Caco-2 (cell line): ENCODE measurements around the gene TMPRSS3. TPM values are rescaled to one million over a fixed set of nuclear protein-coding genes. Genes with fewer than 3 reads are reported as not detected.

ENCODE experiments used
- BruUV-seq: library from RNA; stranded (reverse); fragments of 400-500 nt; replicated peaks from 2 replicates; lab custom pipeline; 2021; lab: Mats Ljungman, UMichigan
- CTCF ChIA-PET: fragments of 300-600 bp; sonication (Branson Sonifier 250); formaldehyde crosslinking; loops from one replicate; lab custom pipeline; 2022; ENCODE audit warnings: antibody characterized with exemption; lab: Charles Lee
- POLR2A ChIA-PET: fragments of 300-600 bp; sonication (Branson Sonifier 250); formaldehyde crosslinking; loops from one replicate; lab custom pipeline; 2022; ENCODE audit warnings: antibody characterized with exemption; lab: Charles Lee
- DNase-seq, 2 experiments: peaks; one replicate each; pipeline versions ENCODE4 v3.0.0 to v3.0.0-alpha.2; 2020 to 2022
- H3K27me3 ChIP-seq: replicated peaks from 2 replicates; pipeline ENCODE4 v1.6.0; 2011; ENCODE audit warnings: low read length; ENCODE audit not compliant: control insufficient read depth, insufficient read depth
- H3K36me3 ChIP-seq: 2 replicates; pipeline ENCODE4 v1.5.1; 2011; ENCODE audit warnings: low read length; ENCODE audit not compliant: control insufficient read depth, insufficient read depth
- H3K4me1 ChIP-seq: fragments of 250-450 bp; sonication (Bioruptor Pico); 2 replicates; pipeline ENCODE4 v1.5.1; 2020; ENCODE audit warnings: mild to moderate bottlenecking
- H3K4me3 ChIP-seq: 2 replicates; pipeline ENCODE4 v1.5.1; 2011; ENCODE audit warnings: low read depth, mild to moderate bottlenecking, control low read depth, low read length
- H3K9me3 ChIP-seq: fragments of 250-450 bp; sonication (Bioruptor Pico); 2 replicates; pipeline ENCODE4 v1.5.1; 2020; ENCODE audit warnings: mild to moderate bottlenecking, moderate library complexity
- H3K27ac Mint-ChIP-seq: one replicate; pipeline ENCODE4 v1.8.0; 2022; ENCODE audit warnings: mixed read lengths; ENCODE audit not compliant: unreplicated experiment
- H3K27me3 Mint-ChIP-seq: one replicate; pipeline ENCODE4 v1.8.0; 2022; ENCODE audit warnings: mixed read lengths; ENCODE audit not compliant: insufficient read depth, unreplicated experiment
- H3K36me3 Mint-ChIP-seq: one replicate; pipeline ENCODE4 v1.8.0; 2022; ENCODE audit warnings: mild to moderate bottlenecking, mixed read lengths; ENCODE audit not compliant: insufficient read depth, unreplicated experiment
- H3K4me1 Mint-ChIP-seq: one replicate; pipeline ENCODE4 v1.8.0; 2022; ENCODE audit warnings: low read depth, mixed read lengths; ENCODE audit not compliant: unreplicated experiment
- H3K4me3 Mint-ChIP-seq: one replicate; pipeline ENCODE4 v1.8.0; 2022; ENCODE audit warnings: mild to moderate bottlenecking, moderate library complexity, mixed read lengths; ENCODE audit not compliant: unreplicated experiment
- H3K9me3 Mint-ChIP-seq: one replicate; pipeline ENCODE4 v1.8.0; 2022; ENCODE audit warnings: mixed read lengths; ENCODE audit not compliant: unreplicated experiment
- CTCF ChIP-seq, 2 experiments: fragments of 200-600 bp in 1 of 2; IDR thresholded peaks; 1 replicate in 1 of 2; 2 replicates in 1 of 2; pipeline versions ENCODE4 v1.5.1 to v1.8.0; 2011 to 2022; ENCODE audit warnings: antibody characterized with exemption in 1 of 2, control low read depth in 1 of 2, inconsistent platforms in 1 of 2, low read depth in 1 of 2, low read length in 1 of 2, mild to moderate bottlenecking in 1 of 2, moderate library complexity in 1 of 2; ENCODE audit not compliant: insufficient read depth in 1 of 2, severe bottlenecking in 1 of 2, unreplicated experiment in 1 of 2
- intact Hi-C: fragments of 100-400 bp; cut with micrococcal nuclease; formaldehyde crosslinking; loops from one replicate; pipeline ENCODE4 v1.10.0; 2022; ENCODE audit not compliant: unreplicated experiment
- total RNA-seq: library from RNA; stranded (reverse); gene quantifications from 2 replicates; pipeline ENCODE4 v1.2.3, GENCODE V29; 2022

The TMPRSS3 gene
- total RNA-seq, 1 experiment from 2014 or later: not detected

GRCh38 chr21:42357307-42357706, 38.5 kb downstream of the TMPRSS3 start:
- H3K9me3 ChIP-seq: no peaks in the 10 kb centered on the region
- Mint-ChIP-seq H3K4me3 (no peak overlapping the region), H3K27ac (no peak overlapping the region), H3K4me1 (no peaks in the 10 kb centered on the region), H3K9me3 (peaks cover 11% of the 10 kb centered on the region), H3K27me3 (no peaks in the 10 kb centered on the region), H3K36me3 (no peaks in the 10 kb centered on the region)
- no peak for DNase-seq
- intact Hi-C loops: no loop called here
- H3K4me3 ChIP-seq: no peak overlapping the region
- no peaks in the 10 kb centered on the region for H3K27me3 ChIP-seq
- ChIA-PET CTCF (no interaction called here), POLR2A (no interaction called here)
- no peaks in the 10 kb centered on the region for H3K4me1 ChIP-seq
- no TSS peak for BruUV-seq
- TF ChIP-seq CTCF (IDR thresholded peaks at IDR 0.05; ENCODE audit: insufficient read depth in 1 of 2, low read depth in 1 of 2, low read length in 1 of 2, severe bottlenecking in 1 of 2, unreplicated experiment in 1 of 2): no peak
- H3K36me3 ChIP-seq: no peaks in the 10 kb centered on the region

- BruUV-seq: no TSS peak
These were observed 39.2 kb downstream of the TMPRSS3 start for GRCh38 chr21:42356650-42357049.

GRCh38 chr21:42356046-42356445, 39.8 kb downstream of the TMPRSS3 start:
- TF ChIP-seq CTCF (IDR thresholded peaks at IDR 0.05; ENCODE audit: insufficient read depth in 1 of 2, low read depth in 1 of 2, low read length in 1 of 2, severe bottlenecking in 1 of 2, unreplicated experiment in 1 of 2): no peak

More at GRCh38 chr21:42356650-42357049, 39.2 kb downstream of the TMPRSS3 start:
- no peaks in the 10 kb centered on the region for H3K4me1 ChIP-seq
- Mint-ChIP-seq H3K36me3 (no peaks in the 10 kb centered on the region), H3K9me3 (peaks cover 11% of the 10 kb centered on the region), H3K27ac (no peak overlapping the region), H3K4me3 (no peak overlapping the region), H3K4me1 (no peaks in the 10 kb centered on the region), H3K27me3 (no peaks in the 10 kb centered on the region)
- CTCF ChIA-PET: no interaction called here
- TF ChIP-seq CTCF (IDR thresholded peaks at IDR 0.05; ENCODE audit: insufficient read depth in 1 of 2, low read depth in 1 of 2, low read length in 1 of 2, severe bottlenecking in 1 of 2, unreplicated experiment in 1 of 2): no peak
- no peaks in the 10 kb centered on the region for H3K27me3 ChIP-seq
- POLR2A ChIA-PET: no interaction called here
- H3K36me3 ChIP-seq: no peaks in the 10 kb centered on the region
- intact Hi-C loops: no loop called here
- no peak for DNase-seq
- no peaks in the 10 kb centered on the region for H3K9me3 ChIP-seq
- no peak overlapping the region for H3K4me3 ChIP-seq

More at GRCh38 chr21:42356046-42356445, 39.8 kb downstream of the TMPRSS3 start:
- Mint-ChIP-seq H3K4me3 (no peak overlapping the region), H3K9me3 (peaks cover 11% of the 10 kb centered on the region), H3K27ac (no peak overlapping the region), H3K4me1 (peaks cover 5% of the 10 kb centered on the region), H3K27me3 (no peaks in the 10 kb centered on the region), H3K36me3 (no peaks in the 10 kb centered on the region)
- ChIA-PET POLR2A (no interaction called here), CTCF (no interaction called here)
- BruUV-seq: no TSS peak
- Histone ChIP-seq H3K27me3 (no peaks in the 10 kb centered on the region), H3K9me3 (no peaks in the 10 kb centered on the region), H3K36me3 (no peaks in the 10 kb centered on the region), H3K4me3 (no peak overlapping the region), H3K4me1 (peaks cover 5% of the 10 kb centered on the region)
- DNase-seq: no peak
- intact Hi-C loops: no loop called here
